NCI-H345 (cell line): ENCODE measurements around the gene NR0B2.
A peak's percentile ranks its signal among the peaks of the same experiment; 100 is the strongest.
"Not testable (repeated sequence)": the region's sequence is repeated elsewhere in the genome, so short reads cannot be mapped to it uniquely, and the experiment has no call there.

Source experiments
- DNase-seq: peaks from one replicate; lab custom pipeline; 2025; lab: John Stamatoyannopoulos, UW

Gene NR0B2

GRCh38 chr1:26913754-26914619 is at the start of gene NR0B2:
Gene NR0B2 (minus strand): TSS chr1:26913975. CDS start chr1:26913940, 35 bp downstream.
- DNase-seq = peak; percentile 97

GRCh38 chr1:26961826-26962225 is 48.1 kb upstream of the NR0B2 start:
- no peak for DNase-seq

- DNase-seq = no peak
Observed at GRCh38 chr1:26960625-26960966, 46.8 kb upstream of the NR0B2 start.

GRCh38 chr1:26959722-26960624 is 46.2 kb upstream of the NR0B2 start, which contains the start of gene KDF1:
Gene KDF1 (minus strand): TSS chr1:26960468. CDS start chr1:26952380, 8,088 bp downstream.
- DNase-seq = peak; percentile 85

GRCh38 chr1:26959270-26959669 is 45.5 kb upstream of the NR0B2 start:
- no peak for DNase-seq

- no peak for DNase-seq
Observed at GRCh38 chr1:26957306-26957705, 43.5 kb upstream of the NR0B2 start.

GRCh38 chr1:26956321-26956720 is 42.5 kb upstream of the NR0B2 start:
- DNase-seq = no peak

GRCh38 chr1:26953374-26953773 is 39.6 kb upstream of the NR0B2 start:
- DNase-seq = no peak

- no peak for DNase-seq
Observed at GRCh38 chr1:26951821-26952497, 38.2 kb upstream of the NR0B2 start.

- DNase-seq = no peak
Observed at GRCh38 chr1:26951216-26951615, 37.4 kb upstream of the NR0B2 start.

- DNase-seq = no peak
Observed at GRCh38 chr1:26950602-26951001, 36.8 kb upstream of the NR0B2 start.

- no peak for DNase-seq
Observed at GRCh38 chr1:26949926-26950319, 36.1 kb upstream of the NR0B2 start.

GRCh38 chr1:26949266-26949925 is 35.6 kb upstream of the NR0B2 start:
- no peak for DNase-seq

- not testable (repeated sequence) for DNase-seq
Observed at GRCh38 chr1:26948725-26949057, 34.9 kb upstream of the NR0B2 start.

- no peak for DNase-seq
Observed at GRCh38 chr1:26946270-26946669, 32.5 kb upstream of the NR0B2 start.

- no peak for DNase-seq
Observed at GRCh38 chr1:26945728-26946127, 32.0 kb upstream of the NR0B2 start.

- no peak for DNase-seq
Observed at GRCh38 chr1:26945138-26945537, 31.4 kb upstream of the NR0B2 start.

- no peak for DNase-seq
Observed at GRCh38 chr1:26942656-26943055, 28.9 kb upstream of the NR0B2 start.

- DNase-seq = no peak
Observed at GRCh38 chr1:26941311-26941710, 27.5 kb upstream of the NR0B2 start.

- no peak for DNase-seq
Observed at GRCh38 chr1:26938659-26939025, 24.9 kb upstream of the NR0B2 start.

- DNase-seq = no peak
Observed at GRCh38 chr1:26938004-26938658, 24.4 kb upstream of the NR0B2 start.
